ENCODE data around the gene ZNF521.
"Not testable (repeated sequence)": the region's sequence is repeated elsewhere in the genome, so short reads cannot be mapped to it uniquely, and the experiment has no call there.

ZNF521 gene

GRCh38 chr18:25298853-25299274, 53.1 kb downstream of the ZNF521 start:
- intact Hi-C loops (cut with DNase I): no loop called here
- DNase-seq: peak in 2 of 10 donors; percentile 69 to 73

GRCh38 chr18:25295624-25296138, 56.3 kb downstream of the ZNF521 start:
- intact Hi-C loops (cut with DNase I): no loop called here
- DNase-seq: no peak

GRCh38 chr18:25291150-25291549, 60.8 kb downstream of the ZNF521 start:
- intact Hi-C loops (cut with DNase I): no loop called here

GRCh38 chr18:25289001-25289631, 62.9 kb downstream of the ZNF521 start:
- DNase-seq: no peak
- intact Hi-C loops (cut with DNase I): loop anchor here (10.0 kb wide), 1 partner anchor 54 kb away; no protein-coding TSS in a partner anchor

More at GRCh38 chr18:25291150-25291549, 60.8 kb downstream of the ZNF521 start:
- DNase-seq: no peak

GRCh38 chr18:25288340-25288938, 63.5 kb downstream of the ZNF521 start:
- no peak for DNase-seq
- intact Hi-C loops (cut with DNase I): loop anchor here (10.0 kb wide), 1 partner anchor 54 kb away; no protein-coding TSS in a partner anchor

- intact Hi-C loops (cut with DNase I): loop anchor here (10.0 kb wide), 1 partner anchor 52 kb away; no protein-coding TSS in a partner anchor
- DNase-seq: no peak
Observed at GRCh38 chr18:25287106-25287505, 64.9 kb downstream of the ZNF521 start.

GRCh38 chr18:25284861-25285550, 67.0 kb downstream of the ZNF521 start:
- intact Hi-C loops (cut with DNase I): loop anchor here (10.0 kb wide), 1 partner anchor 50 kb away; no protein-coding TSS in a partner anchor
- no peak for DNase-seq

GRCh38 chr18:25284281-25284680, 67.7 kb downstream of the ZNF521 start:
- no peak for DNase-seq
- intact Hi-C loops (cut with DNase I): loop anchor here (10.0 kb wide), 1 partner anchor 49 kb away; no protein-coding TSS in a partner anchor

- intact Hi-C loops (cut with DNase I): loop anchor here (10.0 kb wide), 1 partner anchor 49 kb away; no protein-coding TSS in a partner anchor
- DNase-seq: no peak
Observed at GRCh38 chr18:25283781-25284180, 68.2 kb downstream of the ZNF521 start.

GRCh38 chr18:25282896-25283703, 68.9 kb downstream of the ZNF521 start:
- intact Hi-C loops (cut with DNase I): loop anchor here (10.0 kb wide), 1 partner anchor 48 kb away; no protein-coding TSS in a partner anchor
- no peak for DNase-seq

- no peak for DNase-seq
- intact Hi-C loops (cut with DNase I): loop anchor here (10.0 kb wide), 1 partner anchor 47 kb away; no protein-coding TSS in a partner anchor
Observed at GRCh38 chr18:25282282-25282681, 69.7 kb downstream of the ZNF521 start.

GRCh38 chr18:25281556-25281955, 70.4 kb downstream of the ZNF521 start:
- no peak for DNase-seq
- intact Hi-C loops (cut with DNase I): loop anchor here (10.0 kb wide), 1 partner anchor 47 kb away; no protein-coding TSS in a partner anchor

GRCh38 chr18:25279961-25280360, 72.0 kb downstream of the ZNF521 start:
- DNase-seq: no peak
- intact Hi-C loops (cut with DNase I): loop anchor here (10.0 kb wide), 1 partner anchor 45 kb away; no protein-coding TSS in a partner anchor

GRCh38 chr18:25279556-25279955, 72.4 kb downstream of the ZNF521 start:
- DNase-seq: no peak
- intact Hi-C loops (cut with DNase I): no loop called here

GRCh38 chr18:25279133-25279532, 72.8 kb downstream of the ZNF521 start:
- no peak for DNase-seq
- intact Hi-C loops (cut with DNase I): no loop called here

- intact Hi-C loops (cut with DNase I): no loop called here
- DNase-seq: no peak
Observed at GRCh38 chr18:25278394-25278793, 73.6 kb downstream of the ZNF521 start.

GRCh38 chr18:25275412-25276001, 76.5 kb downstream of the ZNF521 start:
- DNase-seq: no peak
- intact Hi-C loops (cut with DNase I): no loop called here

- intact Hi-C loops (cut with DNase I): no loop called here
- DNase-seq: no peak
Observed at GRCh38 chr18:25274926-25275325, 77.0 kb downstream of the ZNF521 start.

- intact Hi-C loops (cut with DNase I); DNase-seq: not testable (repeated sequence)
Observed at GRCh38 chr18:25266931-25267527, 84.9 kb downstream of the ZNF521 start.

Measured in posterior cingulate gyrus (tissue), 11 donors.